ENCODE data around the gene DALRD3.

DALRD3 gene, protein sequence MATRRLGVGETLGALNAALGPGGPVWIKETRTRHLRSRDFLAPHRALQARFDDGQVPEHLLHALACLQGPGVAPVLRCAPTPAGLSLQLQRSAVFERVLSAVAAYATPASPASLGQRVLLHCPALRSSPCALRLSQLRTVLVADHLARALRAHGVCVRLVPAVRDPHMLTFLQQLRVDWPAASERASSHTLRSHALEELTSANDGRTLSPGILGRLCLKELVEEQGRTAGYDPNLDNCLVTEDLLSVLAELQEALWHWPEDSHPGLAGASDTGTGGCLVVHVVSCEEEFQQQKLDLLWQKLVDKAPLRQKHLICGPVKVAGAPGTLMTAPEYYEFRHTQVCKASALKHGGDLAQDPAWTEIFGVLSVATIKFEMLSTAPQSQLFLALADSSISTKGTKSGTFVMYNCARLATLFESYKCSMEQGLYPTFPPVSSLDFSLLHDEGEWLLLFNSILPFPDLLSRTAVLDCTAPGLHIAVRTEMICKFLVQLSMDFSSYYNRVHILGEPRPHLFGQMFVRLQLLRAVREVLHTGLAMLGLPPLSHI

GRCh38 chr3:49017971-49018706, at the start of gene DALRD3:
Gene DALRD3, minus strand, starts transcription at chr3:49018580. Its CDS starts 16 bp downstream, at chr3:49018564.
- DNase-seq, result no peak

- no peak for DNase-seq
These were observed 39.6 kb upstream of the DALRD3 start for GRCh38 chr3:49058011-49058410.

GRCh38 chr3:49057268-49057667, 38.9 kb upstream of the DALRD3 start:
- DNase-seq, result no peak

- no peak for DNase-seq
These were observed 36.0 kb upstream of the DALRD3 start for GRCh38 chr3:49054344-49054862.

- DNase-seq, result no peak
These were observed 35.2 kb upstream of the DALRD3 start for GRCh38 chr3:49053543-49053942.

DNA sequence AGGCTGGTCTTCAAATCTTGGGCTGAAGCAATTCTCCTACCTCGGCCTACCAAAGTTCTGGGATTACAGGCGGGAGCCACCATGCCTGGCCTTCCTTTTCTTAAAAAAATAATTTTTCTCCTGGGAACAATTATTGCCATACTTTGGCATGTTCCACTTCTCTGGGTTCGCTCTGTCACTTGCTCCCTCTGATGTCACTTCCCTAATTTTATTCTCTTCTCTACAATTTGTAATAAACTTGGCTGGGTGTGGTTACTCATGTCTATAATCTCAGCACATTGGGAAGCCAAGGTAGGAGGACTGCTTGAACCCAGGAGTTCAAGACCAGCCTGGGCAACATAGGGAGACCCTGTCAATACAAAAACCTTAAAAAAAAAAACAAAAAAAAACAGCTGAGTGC, 16.9 kb upstream of the DALRD3 start:
- DNase-seq, result no peak

DNA sequence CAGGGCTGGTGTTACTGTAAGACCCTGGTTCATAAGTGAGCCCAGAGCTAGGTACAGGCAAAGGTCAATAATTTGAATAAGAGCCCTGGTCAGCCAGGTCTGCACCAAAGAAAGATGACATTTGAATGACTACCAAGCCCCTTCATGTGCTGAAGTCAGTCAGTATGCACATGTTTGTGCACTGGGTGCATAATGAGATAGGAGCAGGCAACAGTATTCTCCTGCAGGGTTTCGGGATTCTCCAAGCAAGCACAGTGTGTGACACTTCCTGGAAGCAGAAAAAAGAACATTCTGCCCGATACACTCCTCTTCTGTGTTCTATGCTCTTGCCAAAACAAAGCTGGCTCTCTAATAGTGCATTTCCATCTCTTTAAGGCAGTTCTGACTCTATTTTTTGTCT, 16.3 kb upstream of the DALRD3 start:
- no peak for DNase-seq

- DNase-seq, result no peak
These were observed 14.4 kb upstream of the DALRD3 start for GRCh38 chr3:49032646-49033304.

GRCh38 chr3:49030321-49030720, 11.9 kb upstream of the DALRD3 start:
- no peak for DNase-seq

- DNase-seq, result no peak
These were observed 11.1 kb upstream of the DALRD3 start for GRCh38 chr3:49029563-49029884.

DNA sequence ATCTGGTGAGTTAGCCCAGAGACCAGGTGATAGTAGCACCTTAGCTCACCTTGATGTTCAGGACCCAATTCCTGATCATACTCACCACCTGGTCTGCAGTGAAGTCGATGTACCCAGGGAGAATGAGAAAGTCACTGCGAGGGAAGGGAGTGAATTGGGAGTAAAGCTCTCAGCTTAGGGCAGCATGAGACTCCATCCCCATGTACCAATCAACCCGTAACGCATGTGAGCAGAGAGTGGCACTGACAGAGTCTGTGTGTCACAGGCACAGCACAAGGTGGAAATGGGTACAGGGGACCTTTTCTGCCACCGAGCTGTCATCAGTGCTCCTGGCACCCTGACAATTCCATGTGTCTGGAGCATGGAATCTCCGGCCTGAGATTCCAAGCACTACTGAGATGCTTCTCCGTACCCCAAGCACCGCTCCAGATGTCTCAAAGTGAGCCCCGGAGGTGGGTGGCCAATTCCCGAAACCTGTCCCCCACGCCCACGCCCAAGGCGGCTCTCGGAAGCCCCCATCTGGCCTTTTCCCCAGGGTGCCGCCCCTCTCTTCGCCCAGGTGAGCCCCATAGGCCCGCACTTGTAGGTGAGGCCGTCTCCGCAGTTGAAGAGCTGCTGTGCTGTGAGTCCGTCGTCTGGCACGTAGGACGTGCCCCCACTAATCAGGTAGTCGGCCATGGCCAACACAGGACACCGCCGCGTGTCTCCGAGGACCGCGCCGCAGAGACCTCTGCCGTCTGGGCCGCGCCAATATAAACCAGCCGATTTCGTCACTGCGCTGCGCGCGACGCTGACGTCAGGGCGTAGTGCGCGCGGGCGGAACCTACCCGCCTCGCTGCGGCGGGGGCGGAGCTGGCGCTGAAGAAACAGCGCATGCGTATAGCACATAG, 10.5 kb upstream of the DALRD3 start, which contains the start of gene IMPDH2:
Gene IMPDH2 (minus strand): TSS at position 726 of the 890 bp plus-strand sequence. CDS start 48 bp downstream, at position 678.
- peak; percentile 75 for DNase-seq

GRCh38 chr3:49028298-49028672, 9.9 kb upstream of the DALRD3 start:
- no peak for DNase-seq

DNA sequence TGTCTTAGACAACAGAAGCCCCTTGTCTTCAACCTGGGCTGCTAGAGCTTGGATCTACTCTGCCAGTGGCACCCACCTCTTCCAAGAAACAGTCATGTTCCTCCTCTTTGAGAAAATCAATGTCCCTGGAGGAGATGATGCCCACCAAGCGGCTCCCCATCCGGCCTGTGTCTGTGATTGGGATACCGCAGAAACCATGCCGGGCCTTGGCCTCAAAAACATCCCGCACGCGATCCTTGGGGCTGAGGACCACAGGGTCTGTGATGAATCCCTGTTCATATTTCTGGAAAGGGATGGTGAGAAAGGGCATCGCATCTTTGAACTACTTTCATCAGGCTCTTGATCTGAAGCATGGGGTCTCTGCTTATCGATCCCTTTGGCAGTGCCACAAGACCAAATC, 9.3 kb upstream of the DALRD3 start:
- no peak for DNase-seq

GRCh38 chr3:49026536-49026935, 8.2 kb upstream of the DALRD3 start:
- no peak for DNase-seq

- DNase-seq, result no peak
These were observed 7.6 kb upstream of the DALRD3 start for GRCh38 chr3:49025793-49026520.

DNA sequence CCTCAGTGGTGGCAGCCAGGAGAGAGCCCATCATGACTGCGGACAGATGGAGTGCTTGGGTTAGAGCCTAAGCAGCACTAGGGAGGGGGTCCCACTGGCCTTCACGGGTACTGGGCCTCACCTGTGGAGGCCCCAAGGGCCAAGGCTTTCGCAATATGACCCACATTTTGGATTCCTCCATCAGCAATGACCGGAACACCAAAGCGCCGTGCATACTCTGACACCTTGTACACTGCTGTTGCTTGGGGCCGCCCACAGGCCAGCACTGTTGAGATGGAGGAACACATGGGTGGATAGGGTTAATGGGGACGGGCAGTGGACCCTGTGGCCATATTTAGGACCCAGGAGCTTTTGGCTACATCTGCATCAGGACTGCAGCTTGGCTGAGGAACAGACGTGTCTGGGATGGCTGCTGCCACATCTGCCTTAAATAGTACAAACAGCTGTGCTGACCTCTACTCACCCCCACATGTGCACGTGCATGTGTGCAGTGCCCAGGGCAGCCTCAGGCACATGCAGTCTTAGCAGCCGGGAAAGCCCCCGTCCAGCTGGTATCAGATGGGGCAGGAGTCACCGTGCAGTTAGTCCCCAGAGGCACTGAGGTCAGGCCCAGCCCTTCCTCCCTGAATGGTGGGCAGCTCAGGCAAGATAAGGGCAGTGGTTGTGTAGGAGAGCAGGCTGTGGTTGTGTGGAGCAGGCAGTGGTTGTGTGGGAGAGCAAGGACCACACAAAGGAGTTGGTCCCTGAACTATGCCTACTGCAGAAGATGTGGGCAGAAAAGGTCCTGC, 6.8 kb upstream of the DALRD3 start:
- DNase-seq, result no peak

DNA sequence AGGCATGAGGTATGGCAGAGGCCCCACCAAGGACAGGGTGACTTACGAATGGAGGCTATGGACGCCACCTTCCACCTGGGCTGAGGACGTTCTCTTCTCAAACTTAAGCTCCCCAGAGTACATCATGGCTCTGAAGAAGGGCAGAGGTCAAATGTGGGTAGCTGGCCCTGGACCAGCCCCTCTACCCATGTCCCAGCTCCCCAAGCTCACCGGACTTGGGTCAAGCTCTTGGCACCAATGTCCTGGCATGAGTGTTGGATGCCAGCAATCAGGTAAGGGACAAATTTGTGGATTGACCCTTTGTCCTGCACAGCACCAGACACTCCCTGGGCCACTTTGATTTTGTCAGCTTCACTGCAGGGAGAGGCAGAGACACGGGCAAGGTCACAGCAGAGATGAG, 6.1 kb upstream of the DALRD3 start:
- no peak for DNase-seq

DNA sequence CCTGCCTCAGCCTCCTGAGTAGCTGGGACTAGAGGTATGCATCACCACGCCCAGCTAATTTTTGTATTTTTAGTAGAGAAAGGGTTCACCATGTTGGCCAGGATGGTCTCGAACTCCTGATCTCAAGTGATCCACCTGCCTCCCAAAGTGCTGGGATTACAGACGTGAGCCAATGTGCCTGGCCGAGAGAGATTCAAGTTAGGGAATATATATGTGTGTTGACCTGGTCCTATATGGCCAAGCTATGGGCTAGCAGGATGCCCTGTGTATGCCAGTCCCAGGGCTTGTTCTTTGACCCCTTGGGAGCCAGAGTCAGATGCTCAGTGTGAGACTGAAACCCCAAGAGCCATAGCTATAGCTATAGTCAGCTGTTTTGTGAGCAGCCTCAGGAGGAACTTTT, 5.4 kb upstream of the DALRD3 start:
- DNase-seq, result no peak

- DNase-seq, result no peak
These were observed 4.3 kb upstream of the DALRD3 start for GRCh38 chr3:49022688-49023171.
